Activated CD8-positive, alpha-beta T cell treated with anti-CD3 and anti-CD28 coated beads, Interleukin-2, amount 10 ng/mL, durations not matched to agents 7 days and 5 days (primary cell): ENCODE data around the gene CLPX. TPM values are rescaled to one million over a fixed set of nuclear protein-coding genes. Genes with fewer than 3 reads are reported as not detected.
"Not testable (repeated sequence)": the region's sequence is repeated elsewhere in the genome, so short reads cannot be mapped to it uniquely, and the experiment has no call there.

ENCODE experiments used
- ATAC-seq: fragments of 150-1000 bp; cut with Tn5 transposase; one replicate; pipeline ENCODE4 v1.10.0; 2021; ENCODE audit warnings: moderate library complexity
- CTCF ChIA-PET: fragments of 350-600 bp; sonication (Branson Sonifier 250); formaldehyde crosslinking; loops from one replicate; lab custom pipeline; 2021; ENCODE audit warnings: antibody characterized with exemption; lab: Charles Lee
- POLR2A ChIA-PET: fragments of 350-600 bp; sonication (Branson Sonifier 250); formaldehyde crosslinking; loops from one replicate; lab custom pipeline; 2021; ENCODE audit warnings: antibody characterized with exemption; lab: Charles Lee
- DNase-seq: peaks from one replicate; pipeline ENCODE4 v3.0.0-alpha.2; 2020
- H3K27ac Mint-ChIP-seq: one replicate; pipeline ENCODE4 v1.8.0; 2021; ENCODE audit warnings: mild to moderate bottlenecking, mixed read lengths
- H3K27me3 Mint-ChIP-seq: one replicate; pipeline ENCODE4 v1.8.0; 2021; ENCODE audit warnings: low read depth, mixed read lengths
- H3K36me3 Mint-ChIP-seq: one replicate; pipeline ENCODE4 v1.8.0; 2021; ENCODE audit warnings: low read depth, mixed read lengths
- H3K4me1 Mint-ChIP-seq: one replicate; pipeline ENCODE4 v1.8.0; 2021; ENCODE audit warnings: low read depth, mixed read lengths
- H3K4me3 Mint-ChIP-seq: one replicate; pipeline ENCODE4 v1.8.0; 2021; ENCODE audit warnings: mild to moderate bottlenecking, mixed read lengths
- H3K9me3 Mint-ChIP-seq: one replicate; pipeline ENCODE4 v1.8.0; 2022; ENCODE audit warnings: mixed read lengths; ENCODE audit not compliant: insufficient read depth
- total RNA-seq, 2 experiments: library from RNA; stranded (reverse); gene quantifications; one replicate each; pipeline ENCODE4 v1.2.3, GENCODE V29; 2021

The CLPX gene
- total RNA-seq, 2 experiments from 2014 or later: 40.5 to 42.9 TPM

GRCh38 chr15:65165875-65166274 is 19.3 kb downstream of the CLPX start:
- ChIA-PET CTCF (interaction anchor here (0.5 to 1.4 kb wide), 2 partner anchors 59 to 132 kb away, joined by 3 to 4 read pairs; no protein-coding TSS in a partner anchor), POLR2A (no interaction called here)
- H3K4me1 Mint-ChIP-seq: no peaks in the 10 kb centered on the region
- H3K4me3 Mint-ChIP-seq: no peak overlapping the region
- no peaks in the 10 kb centered on the region for H3K9me3 Mint-ChIP-seq
- H3K27me3 Mint-ChIP-seq: no peaks in the 10 kb centered on the region
- ATAC-seq (no peak), DNase-seq (no peak)
- H3K27ac Mint-ChIP-seq: no peak overlapping the region
- H3K36me3 Mint-ChIP-seq: peaks cover 19% of the 10 kb centered on the region

GRCh38 chr15:65164139-65164538 is 21.0 kb downstream of the CLPX start:
- H3K4me1 Mint-ChIP-seq: no peaks in the 10 kb centered on the region
- POLR2A ChIA-PET: interaction anchor here (1.0 to 2.0 kb wide), 2 partner anchors 136 to 141 kb away, joined by 3 to 7 read pairs; partner anchors contain the start of gene RNU5B-1
- DNase-seq (no peak), ATAC-seq (no peak)
- CTCF ChIA-PET: interaction anchor here (0.7 kb wide), 1 partner anchor 12 kb away, joined by 3 read pairs; no protein-coding TSS in a partner anchor
- H3K27ac Mint-ChIP-seq: no peak overlapping the region
- no peaks in the 10 kb centered on the region for H3K9me3 Mint-ChIP-seq
- no peaks in the 10 kb centered on the region for H3K27me3 Mint-ChIP-seq
- peaks cover 16% of the 10 kb centered on the region for H3K36me3 Mint-ChIP-seq
- H3K4me3 Mint-ChIP-seq: no peak overlapping the region

GRCh38 chr15:65163041-65163440 is 22.1 kb downstream of the CLPX start:
- Mint-ChIP-seq H3K4me1 (no peaks in the 10 kb centered on the region), H3K27me3 (no peaks in the 10 kb centered on the region), H3K27ac (no peak overlapping the region), H3K36me3 (peaks cover 16% of the 10 kb centered on the region), H3K9me3 (no peaks in the 10 kb centered on the region), H3K4me3 (no peak overlapping the region)
- ChIA-PET CTCF (no interaction called here), POLR2A (no interaction called here)
- DNase-seq (no peak), ATAC-seq (no peak)

- POLR2A ChIA-PET: no interaction called here
- no peaks in the 10 kb centered on the region for H3K4me1 Mint-ChIP-seq
- peaks cover 27% of the 10 kb centered on the region for H3K36me3 Mint-ChIP-seq
- H3K4me3 Mint-ChIP-seq: no peak overlapping the region
- H3K27ac Mint-ChIP-seq: no peak overlapping the region
- no peaks in the 10 kb centered on the region for H3K27me3 Mint-ChIP-seq
- DNase-seq (no peak), ATAC-seq (no peak)
- CTCF ChIA-PET: interaction anchor here (0.8 to 1.1 kb wide), 2 partner anchors 55 to 125 kb away, joined by 3 to 4 read pairs; no protein-coding TSS in a partner anchor
- H3K9me3 Mint-ChIP-seq: no peaks in the 10 kb centered on the region
Observed at GRCh38 chr15:65156692-65157091, 28.4 kb downstream of the CLPX start.

GRCh38 chr15:65154720-65155119 is 30.4 kb downstream of the CLPX start:
- Mint-ChIP-seq H3K36me3 (peaks cover 31% of the 10 kb centered on the region), H3K4me1 (no peaks in the 10 kb centered on the region), H3K9me3 (no peaks in the 10 kb centered on the region), H3K27ac (no peak overlapping the region), H3K4me3 (no peak overlapping the region), H3K27me3 (no peaks in the 10 kb centered on the region)
- POLR2A ChIA-PET: no interaction called here
- no peak for ATAC-seq
- no peak for DNase-seq
- CTCF ChIA-PET: interaction anchor here (1.1 kb wide), 1 partner anchor 54 kb away, joined by 3 read pairs; no protein-coding TSS in a partner anchor

- Mint-ChIP-seq H3K36me3 (peaks cover 14% of the 10 kb centered on the region), H3K9me3 (no peaks in the 10 kb centered on the region), H3K4me1 (no peaks in the 10 kb centered on the region), H3K27ac (no peak overlapping the region), H3K27me3 (no peaks in the 10 kb centered on the region), H3K4me3 (no peak overlapping the region)
- POLR2A ChIA-PET: interaction anchor here (0.9 kb wide), 2 partner anchors 13 to 157 kb away, joined by 3 read pairs; partner anchors contain the start of gene RNU5B-1
- DNase-seq (no peak), ATAC-seq (no peak)
- CTCF ChIA-PET: interaction anchor here (0.9 to 1.4 kb wide), 2 partner anchors 14 to 95 kb away, joined by 3 read pairs; no protein-coding TSS in a partner anchor
Observed at GRCh38 chr15:65147902-65148301, 37.2 kb downstream of the CLPX start.

GRCh38 chr15:65146438-65146837 is 38.7 kb downstream of the CLPX start:
- Mint-ChIP-seq H3K36me3 (peaks cover 8% of the 10 kb centered on the region), H3K27me3 (no peaks in the 10 kb centered on the region), H3K9me3 (no peaks in the 10 kb centered on the region), H3K4me1 (no peaks in the 10 kb centered on the region), H3K4me3 (no peak overlapping the region), H3K27ac (no peak overlapping the region)
- no peak for DNase-seq
- ChIA-PET POLR2A (no interaction called here), CTCF (no interaction called here)
- ATAC-seq: no peak

- CTCF ChIA-PET, H3K27ac Mint-ChIP-seq, H3K4me1 Mint-ChIP-seq, H3K36me3 Mint-ChIP-seq, H3K27me3 Mint-ChIP-seq, H3K9me3 Mint-ChIP-seq, H3K4me3 Mint-ChIP-seq, DNase-seq, ATAC-seq, POLR2A ChIA-PET: not testable (repeated sequence)
Observed at GRCh38 chr15:65138631-65139030, 46.5 kb downstream of the CLPX start.

- H3K36me3 Mint-ChIP-seq, POLR2A ChIA-PET, CTCF ChIA-PET, H3K4me3 Mint-ChIP-seq, H3K9me3 Mint-ChIP-seq, H3K27me3 Mint-ChIP-seq, DNase-seq, H3K27ac Mint-ChIP-seq, ATAC-seq, H3K4me1 Mint-ChIP-seq: not testable (repeated sequence)
Observed at GRCh38 chr15:65137893-65138292, 47.2 kb downstream of the CLPX start.

GRCh38 chr15:65137089-65137488 is 48.1 kb downstream of the CLPX start:
- CTCF ChIA-PET, H3K36me3 Mint-ChIP-seq, DNase-seq, ATAC-seq, H3K4me3 Mint-ChIP-seq, H3K27ac Mint-ChIP-seq, POLR2A ChIA-PET, H3K4me1 Mint-ChIP-seq, H3K27me3 Mint-ChIP-seq, H3K9me3 Mint-ChIP-seq: not testable (repeated sequence)

- H3K4me3 Mint-ChIP-seq: peak overlapping the region; percentile 88
- DNase-seq: no peak
- peaks cover 7% of the 10 kb centered on the region for H3K36me3 Mint-ChIP-seq
- H3K9me3 Mint-ChIP-seq: peaks cover 4% of the 10 kb centered on the region
- CTCF ChIA-PET: interaction anchor here (0.7 to 1.2 kb wide), 2 partner anchors 14 to 101 kb away, joined by 3 read pairs; no protein-coding TSS in a partner anchor
- no peaks in the 10 kb centered on the region for H3K27me3 Mint-ChIP-seq
- no peak for ATAC-seq
- H3K4me1 Mint-ChIP-seq: peaks cover 19% of the 10 kb centered on the region
- POLR2A ChIA-PET: interaction anchor here (0.8 to 1.6 kb wide), 6 partner anchors 47 to 177 kb away, joined by 3 to 11 read pairs (median 4); partner anchors contain the start of gene RNU5B-1
- peak overlapping the region; percentile 97 for H3K27ac Mint-ChIP-seq
Observed at GRCh38 chr15:65134538-65134937, 50.6 kb downstream of the CLPX start.

- H3K4me1 Mint-ChIP-seq: peaks cover 19% of the 10 kb centered on the region
- peaks cover 4% of the 10 kb centered on the region for H3K9me3 Mint-ChIP-seq
- peaks cover 13% of the 10 kb centered on the region for H3K36me3 Mint-ChIP-seq
- DNase-seq (peak; percentile 93), ATAC-seq (peak; percentile 95)
- peak within 1 kb of the TSS; percentile 90 for H3K4me3 Mint-ChIP-seq
- no peaks in the 10 kb centered on the region for H3K27me3 Mint-ChIP-seq
- POLR2A ChIA-PET: interaction anchor here (0.6 to 1.6 kb wide), 11 partner anchors 48 to 177 kb away, joined by 3 to 11 read pairs (median 3); partner anchors contain the start of genes PARP16 and RNU5B-1
- CTCF ChIA-PET: interaction anchor here (0.7 to 1.2 kb wide), 3 partner anchors 15 to 137 kb away, joined by 3 read pairs; no protein-coding TSS in a partner anchor
- peak within 1 kb of the TSS; percentile 97 for H3K27ac Mint-ChIP-seq
Observed at GRCh38 chr15:65133548-65134200, 51.5 kb downstream of the CLPX start, which contains the start of gene PDCD7. Gene PDCD7, minus strand, starts transcription at chr15:65133808. Its CDS starts 27 bp downstream, at chr15:65133781.
